Activated CD4-positive, CD25-positive, alpha-beta regulatory T cell treated with anti-CD3 and anti-CD28 coated beads, Interleukin-2, amount 50 U/mL, for 72 hours (primary cell): ENCODE data around the gene FGFBP2.

Experiments used
- DNase-seq: peaks from one replicate; pipeline ENCODE4 v3.0.0; 2021

Gene FGFBP2

GRCh38 chr4:15965325-15965724, 2.4 kb upstream of the FGFBP2 start:
- DNase-seq: no peak

- no peak for DNase-seq
These were observed 1.2 kb upstream of the FGFBP2 start for GRCh38 chr4:15964159-15964558.

GRCh38 chr4:15963576-15963975, 601 bp upstream of the FGFBP2 start:
- peak; percentile 44 for DNase-seq

- DNase-seq: no peak
These were observed 1.0 kb downstream of the FGFBP2 start for GRCh38 chr4:15961781-15962510.

- DNase-seq: no peak
These were observed 4.4 kb downstream of the FGFBP2 start for GRCh38 chr4:15958562-15958961.

- DNase-seq: peak; percentile 77
These were observed 6.7 kb downstream of the FGFBP2 start for GRCh38 chr4:15956179-15956850.

GRCh38 chr4:15955670-15956069, 7.3 kb downstream of the FGFBP2 start:
- DNase-seq: no peak

GRCh38 chr4:15953625-15954024, 9.3 kb downstream of the FGFBP2 start:
- no peak for DNase-seq

GRCh38 chr4:15951781-15952180, 11.2 kb downstream of the FGFBP2 start:
- no peak for DNase-seq

- DNase-seq: no peak
These were observed 14.1 kb downstream of the FGFBP2 start for GRCh38 chr4:15948826-15949225.

GRCh38 chr4:15947684-15948083, 15.3 kb downstream of the FGFBP2 start:
- DNase-seq: no peak

GRCh38 chr4:15945516-15945915, 17.5 kb downstream of the FGFBP2 start:
- no peak for DNase-seq

- no peak for DNase-seq
These were observed 18.1 kb downstream of the FGFBP2 start for GRCh38 chr4:15944895-15945294.

- DNase-seq: no peak
These were observed 20.7 kb downstream of the FGFBP2 start for GRCh38 chr4:15942283-15942682.

- DNase-seq: no peak
These were observed 24.3 kb downstream of the FGFBP2 start, which contains the start of gene FGFBP1 for GRCh38 chr4:15938640-15939039. Gene FGFBP1, minus strand, starts transcription at chr4:15938740. Its CDS starts 2,108 bp downstream, at chr4:15936632.

- no peak for DNase-seq
These were observed 24.8 kb downstream of the FGFBP2 start for GRCh38 chr4:15938182-15938581.

GRCh38 chr4:15936495-15936894, 26.5 kb downstream of the FGFBP2 start:
- DNase-seq: no peak

GRCh38 chr4:15935504-15936402, 27.2 kb downstream of the FGFBP2 start:
- no peak for DNase-seq

- DNase-seq: no peak
These were observed 28.7 kb downstream of the FGFBP2 start for GRCh38 chr4:15934259-15934658.

- no peak for DNase-seq
These were observed 31.3 kb downstream of the FGFBP2 start for GRCh38 chr4:15931451-15932210.

- no peak for DNase-seq
These were observed 32.7 kb downstream of the FGFBP2 start for GRCh38 chr4:15930314-15930713.

GRCh38 chr4:15929540-15929939, 33.4 kb downstream of the FGFBP2 start:
- no peak for DNase-seq

- no peak for DNase-seq
These were observed 34.1 kb downstream of the FGFBP2 start for GRCh38 chr4:15928883-15929282.
